SH-SY5Y (cell line): ENCODE results near the gene KRTAP5-7.

Source experiments
- GATA2 ChIP-seq: IDR thresholded peaks from 2 replicates; pipeline ENCODE4 v1.6.1; 2011; ENCODE audit warnings: mild to moderate bottlenecking, low read depth, low read length
- GATA3 ChIP-seq: IDR thresholded peaks from 2 replicates; pipeline ENCODE4 v1.6.1; 2011; ENCODE audit warnings: low read depth, mild to moderate bottlenecking, low read length, moderate library complexity

GRCh38 chr11:71500601-71501021, 26.5 kb upstream of the KRTAP5-7 start:
- no peak for TF ChIP-seq GATA2
- no peak for TF ChIP-seq GATA3
